Transverse colon (tissue), 4 donors: ENCODE measurements around the gene C22orf15. TPM values are rescaled to one million over a fixed set of nuclear protein-coding genes. Genes with fewer than 3 reads are reported as not detected.
A peak's percentile ranks its signal among the peaks of the same experiment; 100 is the strongest.

ENCODE experiments used
- DNase-seq: peaks from one replicate; pipeline ENCODE4 v3.0.0-alpha.2; 2019
- H3K27ac ChIP-seq, 4 donors: fragments of 200-600 bp; sonication (generic); 2 replicates each; pipeline ENCODE4 v1.5.1; 2016 to 2018; ENCODE audit warnings: inconsistent platforms in 4 of 4
- H3K27me3 ChIP-seq: fragments of 200-600 bp; sonication (generic); 2 replicates; pipeline ENCODE4 v1.5.1; 2017; ENCODE audit warnings: inconsistent platforms
- H3K36me3 ChIP-seq, 4 donors: fragments of 200-600 bp; sonication (generic); 2 replicates each; pipeline ENCODE4 v1.5.1; 2017 to 2019; ENCODE audit warnings: inconsistent platforms in 4 of 4
- H3K4me1 ChIP-seq, 4 donors: fragments of 200-600 bp; sonication (generic); 2 replicates each; pipeline ENCODE4 v1.5.1; 2017 to 2020; ENCODE audit warnings: inconsistent platforms in 4 of 4
- H3K4me3 ChIP-seq, 4 donors: fragments of 200-600 bp; sonication (generic); 1 replicate in 1 of 4; 2 replicates in 3 of 4; pipeline versions ENCODE4 v1.5.1 to v1.6.1; 2017 to 2019; ENCODE audit warnings: inconsistent platforms in 4 of 4
- H3K9me3 ChIP-seq, 2 donors: fragments of 200-600 bp; sonication (generic); 2 replicates each; pipeline ENCODE4 v1.5.1; 2017 to 2019; ENCODE audit warnings: inconsistent platforms in 2 of 2
- EP300 ChIP-seq: sonication (generic); formaldehyde crosslinking; IDR thresholded peaks from one replicate; pipeline ENCODE4 v1.6.1; 2017; ENCODE audit warnings: antibody characterized with exemption, low read depth
- POLR2A ChIP-seq: fragments of 450-650 bp; IDR thresholded peaks from one replicate; pipeline ENCODE4 v1.6.1; 2016; ENCODE audit warnings: antibody characterized with exemption, mild to moderate bottlenecking, moderate library complexity
- POLR2AphosphoS5 ChIP-seq, 3 donors: sonication (generic); formaldehyde crosslinking; IDR thresholded peaks; one replicate each; pipeline ENCODE4 v1.6.1; 2016; ENCODE audit warnings: antibody characterized with exemption in 3 of 3
- WGBS, 2 donors: methylation state at CpG; one replicate each; pipeline ENCODE4 v1.1.5; 2018; ENCODE audit warnings: low coverage in 1 of 2; 5-methylcytosine and 5-hydroxymethylcytosine counted together
- in situ Hi-C, 4 donors: fragments of 200-750 bp; cut with MboI; loops; one replicate each; pipeline versions ENCODE4 v1.15.0 to v1.15.1; 2017; ENCODE audit warnings: low sequenced_read_pairs in 3 of 4, low pct_ligation_motif_present in 1 of 4, low pct_unique_long_range_greater_than_20kb in 1 of 4
- intact Hi-C: fragments of 100-400 bp; cut with DNase I; formaldehyde crosslinking; loops from one replicate; pipeline ENCODE4 v1.15.1; 2023; ENCODE audit warnings: low total_unique reads
- total RNA-seq, 4 donors: library from RNA; depleted of rRNA; stranded (reverse); fragments of >200 nt; gene quantifications; one replicate each; pipeline ENCODE4 v1.1.0, GENCODE V29; 2016
- TF ChIP-seq, protein P1 (sequence below), 5 experiments: fragments of 200-600 bp in 3 of 5; fragments of 450-650 bp in 2 of 5; sonication (generic) in 3 of 5; IDR thresholded peaks; 1 replicate in 2 of 5; 2 replicates in 3 of 5; pipeline ENCODE4 v1.5.1; 2016 to 2017; ENCODE audit warnings: antibody characterized with exemption in 5 of 5, inconsistent platforms in 3 of 5, mild to moderate bottlenecking in 2 of 5, moderate library complexity in 1 of 5

The C22orf15 gene
- total RNA-seq, 4 donors from 2014 or later = not detected

DNA sequence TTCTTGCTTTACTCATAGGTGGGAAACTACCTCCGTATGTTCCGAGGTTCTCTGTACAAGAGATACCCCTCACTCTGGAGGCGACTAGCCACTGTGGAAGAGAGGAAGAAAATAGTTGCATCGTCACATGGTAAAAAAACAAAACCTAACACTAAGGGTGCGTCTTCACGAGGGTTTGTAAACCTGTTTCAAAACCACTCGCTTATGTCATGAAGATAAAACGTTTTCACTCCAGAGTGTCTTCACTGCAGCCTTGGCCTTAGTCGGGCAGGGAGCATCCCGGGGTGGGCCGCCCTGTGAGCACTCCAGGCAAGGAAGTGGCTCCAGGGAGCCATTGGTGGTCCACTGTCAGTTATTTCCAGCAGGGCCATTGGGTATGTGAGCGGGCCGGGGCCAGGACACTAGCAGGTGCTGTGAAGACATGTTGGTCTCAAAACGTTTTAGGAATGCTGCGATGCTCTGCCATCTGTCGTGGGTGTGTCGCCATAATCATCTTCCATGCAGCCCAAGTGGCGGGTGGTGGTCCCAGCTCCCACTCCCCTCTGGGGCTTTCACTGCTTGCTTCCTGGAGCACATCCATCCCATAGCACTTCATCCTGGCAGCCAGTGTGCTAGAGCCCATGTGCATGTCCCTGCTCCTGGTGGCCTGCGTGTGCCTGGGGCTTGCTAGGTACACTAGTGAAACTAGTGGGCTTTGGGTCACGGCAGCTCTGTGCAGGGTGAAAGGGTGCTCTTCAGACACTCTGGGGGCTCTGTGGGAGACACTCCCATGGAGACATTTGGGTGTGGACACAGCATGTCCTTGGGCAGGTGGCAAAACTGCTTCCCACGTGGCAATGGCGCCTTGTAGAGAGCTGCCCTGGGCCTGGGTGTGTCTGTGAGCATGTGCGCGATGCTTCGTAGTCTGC is 29.2 kb downstream of the C22orf15 start:
- Histone ChIP-seq H3K4me1 (peaks cover 15 to 49% (median 22%) of the 10 kb centered on the region in 4 donors), H3K4me3 (no peak overlapping the region), H3K27me3 (no peaks in the 10 kb centered on the region), H3K36me3 (peaks cover 0 to 17% (median 8%) of the 10 kb centered on the region in 4 donors), H3K9me3 (no peaks in the 10 kb centered on the region), H3K27ac (peak overlapping the region in 3 of 4 donors; percentile 2 to 55 (median 14))
- intact Hi-C loops = no loop called here
- TF ChIP-seq POLR2AphosphoS5 (IDR thresholded peaks at IDR 0.05) (no peak), POLR2A (no peak), EP300 (no peak)
- TF ChIP-seq, protein P1, sequence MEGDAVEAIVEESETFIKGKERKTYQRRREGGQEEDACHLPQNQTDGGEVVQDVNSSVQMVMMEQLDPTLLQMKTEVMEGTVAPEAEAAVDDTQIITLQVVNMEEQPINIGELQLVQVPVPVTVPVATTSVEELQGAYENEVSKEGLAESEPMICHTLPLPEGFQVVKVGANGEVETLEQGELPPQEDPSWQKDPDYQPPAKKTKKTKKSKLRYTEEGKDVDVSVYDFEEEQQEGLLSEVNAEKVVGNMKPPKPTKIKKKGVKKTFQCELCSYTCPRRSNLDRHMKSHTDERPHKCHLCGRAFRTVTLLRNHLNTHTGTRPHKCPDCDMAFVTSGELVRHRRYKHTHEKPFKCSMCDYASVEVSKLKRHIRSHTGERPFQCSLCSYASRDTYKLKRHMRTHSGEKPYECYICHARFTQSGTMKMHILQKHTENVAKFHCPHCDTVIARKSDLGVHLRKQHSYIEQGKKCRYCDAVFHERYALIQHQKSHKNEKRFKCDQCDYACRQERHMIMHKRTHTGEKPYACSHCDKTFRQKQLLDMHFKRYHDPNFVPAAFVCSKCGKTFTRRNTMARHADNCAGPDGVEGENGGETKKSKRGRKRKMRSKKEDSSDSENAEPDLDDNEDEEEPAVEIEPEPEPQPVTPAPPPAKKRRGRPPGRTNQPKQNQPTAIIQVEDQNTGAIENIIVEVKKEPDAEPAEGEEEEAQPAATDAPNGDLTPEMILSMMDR (IDR thresholded peaks at IDR 0.05) = no peak
- WGBS, 2 donors = 66 to 79% methylated on average over 10 to 25 of the region's 25 CpGs
- in situ Hi-C loops = no loop called here
- no peak for DNase-seq

DNA sequence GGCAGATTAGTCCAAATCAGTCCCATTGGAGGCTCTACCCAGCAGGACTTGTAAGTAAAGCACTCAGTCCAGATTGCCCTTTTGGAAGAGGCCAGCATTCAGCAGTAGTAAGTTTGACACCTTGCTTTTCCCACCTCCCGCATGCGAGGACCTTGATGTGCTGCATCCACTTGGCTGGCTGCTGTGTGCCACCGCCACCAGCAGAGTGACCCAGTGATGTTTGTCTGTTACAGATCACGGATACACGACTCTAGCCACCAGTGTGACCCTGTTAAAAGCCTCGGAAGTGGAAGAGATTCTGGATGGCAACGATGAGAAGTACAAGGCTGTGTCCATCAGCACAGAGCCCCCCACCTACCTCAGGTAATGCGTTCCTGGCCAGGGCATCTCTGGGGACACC is 30.5 kb downstream of the C22orf15 start:
- intact Hi-C loops (no loop called here), in situ Hi-C loops (no loop called here)
- no peaks in the 10 kb centered on the region for H3K27me3 ChIP-seq
- DNase-seq = no peak
- no peak overlapping the region for H3K27ac ChIP-seq
- H3K36me3 ChIP-seq = peaks cover 0 to 24% (median 8%) of the 10 kb centered on the region in 4 donors
- H3K4me3 ChIP-seq = no peak overlapping the region
- H3K9me3 ChIP-seq = no peaks in the 10 kb centered on the region
- no peak for TF ChIP-seq POLR2AphosphoS5 (IDR thresholded peaks at IDR 0.05)
- TF ChIP-seq EP300 = no peak
- TF ChIP-seq, protein P1 (IDR thresholded peaks at IDR 0.05) = no peak
- no peak for TF ChIP-seq POLR2A
- 92% methylated on average over 8 of the region's 8 CpGs; no CpG with 5 or more reads in 1 of the 2 donors for WGBS, 2 donors
- H3K4me1 ChIP-seq = peaks cover 9 to 40% (median 14%) of the 10 kb centered on the region in 4 donors

DNA sequence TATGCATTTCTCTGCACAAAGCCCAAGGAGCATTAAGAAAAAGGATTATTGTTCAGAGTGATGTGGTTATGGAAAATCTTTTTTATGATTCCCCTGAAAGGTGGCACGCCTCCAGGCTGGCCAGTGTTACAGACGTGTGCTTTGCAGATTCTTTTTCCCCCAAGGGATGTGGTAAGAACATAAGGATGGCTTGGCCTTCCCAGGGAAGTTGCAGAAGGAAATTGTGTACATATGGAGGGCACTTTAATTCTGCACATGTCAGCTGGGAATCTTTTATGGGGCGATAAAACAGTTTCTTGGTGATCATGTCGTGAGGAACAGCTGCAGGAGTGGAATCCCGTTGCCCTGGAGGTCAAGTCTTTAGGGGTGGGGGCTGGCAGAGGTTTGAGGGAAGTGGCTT is 33.7 kb downstream of the C22orf15 start:
- TF ChIP-seq POLR2A = no peak
- TF ChIP-seq POLR2AphosphoS5 (IDR thresholded peaks at IDR 0.05) = no peak
- TF ChIP-seq EP300 = no peak
- TF ChIP-seq, protein P1 (IDR thresholded peaks at IDR 0.05) = no peak
- no peaks in the 10 kb centered on the region for H3K9me3 ChIP-seq
- H3K27me3 ChIP-seq = no peaks in the 10 kb centered on the region
- H3K4me3 ChIP-seq = no peak overlapping the region
- in situ Hi-C loops = no loop called here
- intact Hi-C loops = no loop called here
- WGBS, 2 donors = 50 to 54% methylated on average over 2 to 5 of the region's 5 CpGs
- DNase-seq = no peak
- no peak overlapping the region for H3K27ac ChIP-seq
- peaks cover 0 to 10% (median 5%) of the 10 kb centered on the region in 4 donors for H3K4me1 ChIP-seq
- peaks cover 0 to 42% (median 15%) of the 10 kb centered on the region in 4 donors for H3K36me3 ChIP-seq

DNA sequence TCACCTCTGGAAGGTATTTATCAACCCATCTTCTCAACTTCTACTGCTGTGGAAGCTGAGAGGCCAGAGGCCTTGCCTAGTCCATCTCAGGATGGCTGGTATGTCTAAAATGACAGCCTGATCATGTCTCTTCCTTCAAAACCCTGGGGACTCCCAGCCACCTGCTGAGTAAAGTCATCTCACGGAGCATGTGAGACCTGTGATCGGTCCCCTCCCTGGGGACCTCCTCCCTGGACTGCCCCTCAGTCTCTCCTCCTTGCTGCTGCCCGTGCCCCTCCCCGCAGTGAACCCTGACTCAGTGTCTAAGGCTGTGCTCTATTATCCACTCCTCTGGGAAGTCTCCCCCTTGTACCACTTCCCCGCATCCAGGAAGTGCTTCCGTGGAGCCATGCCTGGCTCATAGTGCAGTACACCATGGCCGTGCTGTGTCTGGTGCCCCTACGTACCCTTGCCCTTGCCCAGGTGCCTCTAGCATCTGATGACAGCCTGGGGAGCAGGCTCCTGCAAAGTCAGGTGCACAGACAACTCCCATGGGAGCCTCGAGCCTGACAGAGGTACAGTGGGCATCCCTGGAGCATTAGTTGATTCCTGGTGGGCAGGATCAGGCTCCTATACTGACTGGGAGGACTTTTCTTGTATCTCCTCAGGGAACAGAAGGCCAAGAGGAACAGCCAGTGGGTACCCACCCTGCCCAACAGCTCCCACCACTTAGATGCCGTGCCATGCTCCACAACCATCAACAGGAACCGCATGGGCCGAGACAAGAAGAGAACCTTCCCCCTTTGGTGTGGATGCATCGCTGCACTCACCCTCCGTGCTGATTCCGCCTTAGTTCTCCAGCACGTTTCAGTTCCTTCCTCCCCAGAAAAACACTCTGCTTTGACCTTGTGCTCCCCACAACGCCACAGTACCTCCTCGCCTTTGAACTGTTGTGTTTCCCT is 37.8 kb downstream of the C22orf15 start:
- intact Hi-C loops = no loop called here

More for the DNA sequence above, 37.8 kb downstream of the C22orf15 start:
- Histone ChIP-seq H3K36me3 (peaks cover 0 to 52% (median 25%) of the 10 kb centered on the region in 4 donors), H3K4me3 (no peak overlapping the region), H3K9me3 (no peaks in the 10 kb centered on the region), H3K27ac (no peak overlapping the region), H3K27me3 (no peaks in the 10 kb centered on the region), H3K4me1 (no peaks in the 10 kb centered on the region)
- no peak for TF ChIP-seq POLR2AphosphoS5 (IDR thresholded peaks at IDR 0.05)
- TF ChIP-seq EP300 = no peak
- TF ChIP-seq POLR2A = no peak
- TF ChIP-seq, protein P1 (IDR thresholded peaks at IDR 0.05) = no peak
- in situ Hi-C loops = no loop called here
- DNase-seq = no peak
- WGBS, 2 donors = 86% methylated on average over 18 of the region's 18 CpGs; no CpG with 5 or more reads in 1 of the 2 donors
